Gastrocnemius medialis (tissue), 4 donors: Measurements from ENCODE around the gene HRCT1.

Experiments used
- CTCF ChIP-seq, 5 experiments: fragments of 450-650 bp in 3 of 5; fragments of 200-600 bp in 2 of 5; sonication (generic) in 2 of 5; IDR thresholded peaks in 4 of 5; conservative IDR thresholded peaks in 1 of 5; 1 replicate in 4 of 5; 2 replicates in 1 of 5; pipeline ENCODE4 v1.5.1; 2016 to 2019; ENCODE audit warnings: antibody characterized with exemption in 5 of 5, mild to moderate bottlenecking in 3 of 5, moderate library complexity in 3 of 5
- POLR2A ChIP-seq, 2 donors: fragments of 450-650 bp; IDR thresholded peaks; one replicate each; pipeline ENCODE4 v1.6.1; 2017; ENCODE audit warnings: antibody characterized with exemption in 2 of 2, mild to moderate bottlenecking in 2 of 2, moderate library complexity in 2 of 2

DNA sequence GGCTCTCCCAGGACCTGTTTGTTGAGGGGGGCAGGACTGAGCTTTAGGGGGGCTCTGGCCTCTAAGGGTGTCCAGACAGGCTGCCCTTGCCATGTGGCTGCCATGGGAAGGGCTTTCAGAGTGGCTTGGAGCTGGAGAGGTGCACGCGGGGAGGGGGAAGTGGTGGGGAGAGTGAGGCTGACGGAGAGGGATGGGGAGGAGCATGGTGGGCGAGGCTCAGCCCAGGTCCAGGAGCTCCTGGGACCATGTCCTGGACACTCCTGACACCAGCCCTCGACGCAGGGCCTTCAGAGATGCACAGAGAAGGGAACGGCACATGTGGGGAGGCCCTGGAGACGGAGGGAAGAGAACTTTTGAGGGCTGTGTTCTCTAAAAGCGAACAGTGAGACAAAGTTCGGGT, 5.7 kb downstream of the HRCT1 start:
- TF ChIP-seq CTCF (IDR thresholded peaks at IDR 0.05 in 4 of 5, conservative IDR thresholded peaks at IDR 0.05 in 1 of 5) = no peak
- TF ChIP-seq POLR2A (IDR thresholded peaks at IDR 0.05) = peak in 1 of 2 donors; percentile 26
